HG03571 (cell line): ENCODE results near the gene FBXW11.
"Not testable (repeated sequence)": the region's sequence is repeated elsewhere in the genome, so short reads cannot be mapped to it uniquely, and the experiment has no call there.

Source experiments
- ATAC-seq: cut with Tn5 transposase; IDR thresholded peaks from one replicate; pipeline ENCODE4 v1.9.1; 2021; ENCODE audit not compliant: unreplicated experiment

The FBXW11 gene

GRCh38 chr5:171986772-171987171, 19.7 kb downstream of the FBXW11 start:
- no peak for ATAC-seq

- ATAC-seq = no peak
Observed at GRCh38 chr5:171984748-171985419, 21.6 kb downstream of the FBXW11 start.

- ATAC-seq = no peak
Observed at GRCh38 chr5:171981847-171982246, 24.6 kb downstream of the FBXW11 start.

- no peak for ATAC-seq
Observed at GRCh38 chr5:171980792-171981191, 25.6 kb downstream of the FBXW11 start.

- no peak for ATAC-seq
Observed at GRCh38 chr5:171979606-171980005, 26.8 kb downstream of the FBXW11 start.

- ATAC-seq = peak; percentile 55
Observed at GRCh38 chr5:171978519-171978918, 27.9 kb downstream of the FBXW11 start.

- peak; percentile 12 for ATAC-seq
Observed at GRCh38 chr5:171978016-171978415, 28.4 kb downstream of the FBXW11 start.

GRCh38 chr5:171977244-171977950, 29.0 kb downstream of the FBXW11 start:
- ATAC-seq = not testable (repeated sequence)

GRCh38 chr5:171975877-171976667, 30.4 kb downstream of the FBXW11 start:
- ATAC-seq = no peak

GRCh38 chr5:171975262-171975876, 31.1 kb downstream of the FBXW11 start:
- ATAC-seq = no peak

GRCh38 chr5:171970826-171971225, 35.6 kb downstream of the FBXW11 start:
- ATAC-seq = no peak

- no peak for ATAC-seq
Observed at GRCh38 chr5:171969288-171969880, 37.1 kb downstream of the FBXW11 start.

- no peak for ATAC-seq
Observed at GRCh38 chr5:171968531-171968930, 37.9 kb downstream of the FBXW11 start.

GRCh38 chr5:171966964-171967363, 39.5 kb downstream of the FBXW11 start:
- no peak for ATAC-seq

- no peak for ATAC-seq
Observed at GRCh38 chr5:171966270-171966669, 40.2 kb downstream of the FBXW11 start.

GRCh38 chr5:171965745-171966144, 40.7 kb downstream of the FBXW11 start:
- no peak for ATAC-seq

GRCh38 chr5:171963416-171963815, 43.0 kb downstream of the FBXW11 start:
- ATAC-seq = no peak

- ATAC-seq = peak; percentile 52
Observed at GRCh38 chr5:171961117-171961516, 45.3 kb downstream of the FBXW11 start.

GRCh38 chr5:171957591-171958251, 48.7 kb downstream of the FBXW11 start:
- ATAC-seq = no peak

GRCh38 chr5:171956887-171957495, 49.4 kb downstream of the FBXW11 start:
- ATAC-seq = no peak
